ENCODE data around the gene MAPK10.
A peak's percentile ranks its signal among the peaks of the same experiment; 100 is the strongest.

MAPK10 gene

GRCh38 chr4:86271057-86271456, 88.8 kb downstream of the MAPK10 start:
- no peak for DNase-seq

GRCh38 chr4:86269354-86269753, 90.5 kb downstream of the MAPK10 start:
- DNase-seq, result no peak

- no peak for DNase-seq
These were observed 95.6 kb downstream of the MAPK10 start for GRCh38 chr4:86264241-86264640.

- DNase-seq, result no peak
These were observed 98.2 kb downstream of the MAPK10 start for GRCh38 chr4:86261636-86262035.

GRCh38 chr4:86256086-86256485, 103.8 kb downstream of the MAPK10 start:
- no peak for DNase-seq

- no peak for DNase-seq
These were observed 109.2 kb downstream of the MAPK10 start for GRCh38 chr4:86250619-86251018.

GRCh38 chr4:86250006-86250405, 109.8 kb downstream of the MAPK10 start:
- DNase-seq, result no peak

GRCh38 chr4:86249074-86249473, 110.8 kb downstream of the MAPK10 start:
- DNase-seq, result no peak

GRCh38 chr4:86247906-86248305, 111.9 kb downstream of the MAPK10 start:
- no peak for DNase-seq

- DNase-seq, result no peak
These were observed 112.5 kb downstream of the MAPK10 start for GRCh38 chr4:86247320-86247719.

GRCh38 chr4:86243750-86244149, 116.1 kb downstream of the MAPK10 start:
- no peak for DNase-seq

- DNase-seq, result no peak
These were observed 117.2 kb downstream of the MAPK10 start for GRCh38 chr4:86242677-86243076.

GRCh38 chr4:86235549-86235948, 124.3 kb downstream of the MAPK10 start:
- no peak for DNase-seq

GRCh38 chr4:86233681-86234080, 126.2 kb downstream of the MAPK10 start:
- peak; percentile 9 for DNase-seq

- DNase-seq, result no peak
These were observed 126.8 kb downstream of the MAPK10 start for GRCh38 chr4:86233090-86233489.

- no peak for DNase-seq
These were observed 136.4 kb downstream of the MAPK10 start for GRCh38 chr4:86223472-86223871.

GRCh38 chr4:86221002-86221401, 138.9 kb downstream of the MAPK10 start:
- no peak for DNase-seq

- DNase-seq, result no peak
These were observed 139.7 kb downstream of the MAPK10 start for GRCh38 chr4:86220121-86220520.

- DNase-seq, result no peak
These were observed 140.9 kb downstream of the MAPK10 start for GRCh38 chr4:86218746-86219473.

- DNase-seq, result no peak
These were observed 156.7 kb downstream of the MAPK10 start for GRCh38 chr4:86203176-86203575.

GRCh38 chr4:86185659-86186058, 174.2 kb downstream of the MAPK10 start:
- DNase-seq, result no peak

GRCh38 chr4:86184901-86185285, 175.0 kb downstream of the MAPK10 start:
- no peak for DNase-seq

- no peak for DNase-seq
These were observed 175.5 kb downstream of the MAPK10 start for GRCh38 chr4:86184216-86184900.

- DNase-seq, result no peak
These were observed 178.3 kb downstream of the MAPK10 start for GRCh38 chr4:86181585-86181984.

GRCh38 chr4:86178211-86178610, 181.6 kb downstream of the MAPK10 start:
- no peak for DNase-seq

Data from 8988T (cell line).